Measurements from ENCODE around the gene RPS15A.
"Not testable (repeated sequence)": the region's sequence is repeated elsewhere in the genome, so short reads cannot be mapped to it uniquely, and the experiment has no call there.

RPS15A gene

DNA sequence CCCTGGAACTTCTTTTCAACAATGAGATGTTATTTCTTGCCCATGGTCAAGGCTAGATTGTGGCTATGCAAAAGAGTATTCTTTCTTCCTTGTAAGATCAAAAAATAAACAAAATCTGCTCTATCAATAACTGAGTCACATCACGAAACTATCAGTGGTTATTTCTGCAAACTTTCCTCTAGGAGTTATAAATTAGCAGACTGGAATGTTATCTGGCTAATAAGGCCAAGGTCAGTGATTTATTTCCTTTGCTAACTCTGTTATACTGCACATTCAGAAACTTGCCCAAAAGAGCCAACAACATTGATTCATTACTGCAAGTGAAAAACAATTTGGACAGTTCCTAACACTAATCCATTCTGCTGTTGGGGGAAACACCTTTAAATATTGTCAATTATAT, 6.2 kb upstream of the RPS15A start:
- no peak for DNase-seq

DNA sequence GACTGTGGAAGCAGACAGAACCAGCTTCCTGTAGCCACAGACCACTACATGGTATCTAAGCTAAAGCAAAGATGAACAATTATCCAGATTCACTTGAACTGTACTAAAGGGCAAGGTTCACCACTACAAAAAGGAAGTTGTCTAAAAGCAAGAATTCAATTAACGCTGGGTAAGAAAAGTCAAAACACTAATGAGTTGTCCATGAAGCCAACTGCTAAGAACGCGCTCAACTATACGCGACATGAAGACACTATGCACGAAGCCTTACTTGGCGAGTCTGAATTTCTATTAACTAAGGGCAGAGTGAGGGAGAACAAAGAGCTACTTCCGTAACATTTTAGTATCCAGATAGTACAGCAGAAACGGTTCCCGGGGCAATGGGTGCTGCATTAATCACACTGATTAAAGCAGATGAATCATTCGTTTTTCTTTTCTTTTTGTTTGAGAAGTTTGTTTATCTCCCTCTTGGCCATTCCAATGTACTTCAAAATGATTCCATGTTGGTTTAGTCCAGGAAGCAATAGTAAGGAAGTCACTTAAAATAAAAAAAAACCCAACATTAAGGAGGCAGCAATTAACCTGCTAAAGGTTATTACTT, 2.8 kb upstream of the RPS15A start:
- no peak for DNase-seq

DNA sequence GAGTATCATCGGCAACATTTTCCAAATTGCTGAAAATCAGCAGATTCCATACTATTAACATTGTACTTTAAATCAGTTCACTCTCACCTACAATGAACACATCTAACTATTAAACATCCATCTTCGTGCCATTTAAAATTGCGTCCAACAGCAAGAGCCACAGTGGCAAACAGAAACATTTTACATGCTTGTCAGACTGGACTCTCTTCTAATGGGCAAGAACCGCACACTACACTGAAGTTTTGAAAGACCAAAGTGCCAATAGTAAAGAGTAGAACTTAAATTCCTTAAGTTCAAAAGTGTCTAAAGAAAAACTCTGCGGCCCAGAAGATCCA, 652 bp downstream of the RPS15A start:
- DNase-seq: no peak

DNA sequence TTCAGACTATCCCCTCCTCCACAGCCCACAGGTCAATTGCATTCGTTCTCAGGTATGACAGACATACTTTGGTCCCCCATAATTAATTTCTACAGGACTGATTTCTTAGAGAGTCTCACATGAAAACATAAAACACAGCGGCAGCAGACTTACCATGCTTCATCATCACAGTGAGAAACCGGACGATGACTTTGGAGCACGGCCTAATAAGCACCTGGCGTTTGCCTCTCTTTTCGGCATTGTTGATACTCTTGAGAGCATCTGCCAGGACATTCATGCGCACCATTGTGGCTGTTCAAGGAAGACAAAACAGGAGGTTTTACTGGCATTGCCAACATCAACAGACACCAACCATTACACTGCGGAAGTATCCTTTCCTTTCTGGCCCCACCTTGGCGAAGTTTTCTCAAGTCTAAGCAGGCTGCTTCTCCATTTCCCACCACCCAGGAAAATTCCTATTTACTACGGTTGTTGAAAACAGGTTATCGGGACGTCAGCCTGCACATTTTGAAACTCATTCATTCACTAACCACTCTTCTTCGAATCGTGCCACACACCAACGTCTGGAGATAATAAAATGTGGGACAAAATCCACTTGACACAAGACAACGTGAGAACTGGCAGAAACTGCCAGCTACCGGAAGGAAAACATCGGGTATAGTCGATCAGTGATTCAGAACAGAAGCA, 1.2 kb downstream of the RPS15A start:
- no peak for DNase-seq

DNA sequence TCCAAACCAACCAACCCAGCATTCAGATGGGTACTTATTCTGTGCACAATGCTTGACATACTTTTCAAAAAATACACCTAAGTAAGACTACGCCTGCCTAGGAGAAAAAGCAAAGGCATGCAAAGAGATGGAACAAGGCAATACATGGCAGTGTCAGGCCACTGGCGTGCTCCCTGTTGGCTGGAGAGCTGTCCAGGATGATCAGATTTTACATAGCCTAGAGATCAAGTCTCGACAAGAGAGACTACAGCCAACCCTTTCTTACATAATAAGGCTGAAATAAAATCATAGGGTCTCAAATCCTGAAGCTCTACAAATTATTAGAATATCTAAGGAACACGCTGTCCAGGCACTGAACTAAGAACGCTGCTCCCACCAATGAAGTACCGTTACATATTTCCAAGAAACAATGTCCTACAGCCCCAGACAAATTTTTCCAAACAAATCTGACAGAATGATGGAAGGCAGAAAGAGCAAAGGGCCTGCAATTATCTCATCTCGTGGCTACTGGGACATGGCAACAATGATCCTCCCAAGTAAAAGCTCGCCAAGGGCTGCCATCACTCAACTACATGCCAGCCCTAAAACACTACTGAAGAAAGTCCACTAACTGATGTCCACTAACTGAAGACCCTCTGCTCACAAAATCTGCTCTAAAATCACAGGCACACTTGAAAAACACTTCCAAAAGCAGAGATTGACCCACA, 5.1 kb downstream of the RPS15A start:
- no peak for DNase-seq

DNA sequence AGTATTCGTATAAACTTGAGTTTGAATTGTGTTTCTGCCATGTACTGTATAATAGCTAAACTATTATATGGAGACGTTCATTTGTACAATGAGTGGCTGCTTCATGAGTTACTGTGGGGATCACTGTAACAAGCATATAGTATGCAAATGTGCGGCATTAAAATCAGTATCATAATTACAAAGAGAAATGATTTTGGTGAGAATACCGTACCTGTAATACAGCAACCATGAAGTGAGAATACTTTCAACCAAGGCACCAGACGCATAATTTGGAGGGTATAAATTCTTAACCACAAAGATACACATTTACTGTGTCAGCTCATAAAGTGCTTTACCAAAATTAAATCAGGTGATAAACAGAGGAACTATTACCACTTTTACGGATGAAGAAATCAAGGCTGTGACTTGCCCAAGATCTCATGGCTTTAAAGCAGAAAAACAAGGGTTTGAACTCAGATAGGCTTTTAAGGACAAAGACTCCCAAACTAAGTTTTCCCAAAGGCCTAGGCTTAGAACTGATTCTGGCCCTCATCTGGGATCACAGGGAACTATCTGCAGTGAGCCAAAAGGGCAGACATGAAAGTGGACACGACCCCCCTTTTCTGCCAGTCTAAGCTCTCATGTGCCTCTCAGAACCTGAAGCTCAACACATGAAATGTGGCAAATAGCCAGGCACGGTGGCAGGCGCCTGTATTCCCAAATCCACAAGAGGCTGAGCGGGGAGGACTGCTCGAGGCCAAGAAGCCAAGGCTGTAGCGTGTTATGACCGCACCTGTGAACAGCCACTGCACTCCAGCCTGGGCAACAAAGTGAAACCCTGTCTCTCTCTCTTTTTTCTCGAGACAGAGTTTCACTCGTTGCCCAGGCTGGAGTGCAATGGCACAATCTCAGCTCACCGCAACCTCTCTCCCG, 6.4 kb downstream of the RPS15A start:
- DNase-seq: peak; percentile 6

GRCh38 chr16:18782697-18783429, 7.3 kb downstream of the RPS15A start:
- peak; percentile 4 for DNase-seq

- not testable (repeated sequence) for DNase-seq
Observed at GRCh38 chr16:18781232-18781631, 8.9 kb downstream of the RPS15A start.

DNA sequence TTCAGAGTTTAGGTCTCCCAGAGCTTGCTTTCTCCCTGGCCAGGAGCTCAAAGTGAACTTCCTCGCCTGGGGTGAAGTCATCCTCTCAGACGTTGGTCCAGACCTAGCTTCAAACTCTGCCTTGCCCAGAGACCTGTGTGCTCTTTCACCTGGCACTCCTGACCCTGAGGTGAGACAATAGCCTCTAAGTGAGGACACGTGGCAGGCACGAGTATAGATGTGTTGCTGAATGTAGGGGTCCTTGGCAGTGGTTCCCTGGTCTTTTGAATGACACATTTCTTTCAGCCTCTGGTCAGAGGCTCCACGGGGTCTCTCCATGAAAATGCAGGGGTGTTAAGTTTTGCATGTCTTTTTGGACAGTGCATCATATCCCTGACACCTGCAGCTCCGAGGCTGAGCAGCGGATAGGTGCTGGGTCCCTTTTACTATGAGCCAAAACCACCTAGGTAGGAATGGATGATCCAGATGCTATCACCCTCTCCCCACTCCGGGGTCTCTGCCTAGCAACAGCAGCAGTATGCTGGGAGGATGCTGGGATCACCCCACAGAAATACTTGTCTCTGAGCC, 9.6 kb downstream of the RPS15A start:
- peak; percentile 1 for DNase-seq

GRCh38 chr16:18777664-18778063, 12.5 kb downstream of the RPS15A start:
- DNase-seq: not testable (repeated sequence)

DNA sequence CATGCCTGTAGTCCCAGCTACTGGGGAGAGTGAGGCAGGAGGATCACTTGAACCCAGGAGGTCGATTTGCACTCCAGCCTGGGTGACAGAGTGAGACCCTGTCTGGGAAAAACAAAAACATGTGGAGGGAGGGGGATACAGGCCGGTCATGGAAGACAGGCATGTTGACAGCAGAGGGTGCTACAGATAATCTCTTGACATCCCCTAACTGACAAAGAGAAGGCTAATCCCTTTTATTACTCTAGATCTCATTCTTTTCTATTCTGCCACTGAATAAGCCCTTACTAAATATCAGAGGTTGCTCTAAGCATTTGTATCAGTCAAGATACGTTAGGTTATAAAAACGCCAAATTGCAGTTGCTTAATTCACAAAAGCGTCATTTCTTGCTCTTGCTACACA, 13.8 kb downstream of the RPS15A start:
- DNase-seq: peak; percentile 1

DNA sequence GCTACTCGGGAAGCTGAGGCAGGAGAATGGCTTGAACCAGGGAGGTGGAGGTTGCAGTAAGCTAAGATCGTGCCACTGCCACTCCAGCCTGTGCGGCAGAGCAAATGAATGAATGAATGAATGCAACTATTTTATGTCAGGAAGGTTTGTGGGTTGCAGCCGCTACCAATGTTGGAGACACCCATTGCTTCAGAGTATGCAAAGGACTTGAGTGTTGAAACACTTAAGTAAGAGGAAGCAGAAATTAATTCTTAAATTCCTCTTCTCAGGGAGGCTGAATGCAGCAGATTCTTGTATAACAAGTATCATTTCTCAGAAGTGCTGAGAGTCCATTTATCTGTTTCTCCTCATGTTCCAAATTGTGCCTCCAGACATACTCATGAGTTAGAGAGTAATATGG, 15.5 kb downstream of the RPS15A start:
- peak; percentile 1 for DNase-seq

- not testable (repeated sequence) for DNase-seq
Observed at GRCh38 chr16:18772171-18772570, 18.0 kb downstream of the RPS15A start.

DNA sequence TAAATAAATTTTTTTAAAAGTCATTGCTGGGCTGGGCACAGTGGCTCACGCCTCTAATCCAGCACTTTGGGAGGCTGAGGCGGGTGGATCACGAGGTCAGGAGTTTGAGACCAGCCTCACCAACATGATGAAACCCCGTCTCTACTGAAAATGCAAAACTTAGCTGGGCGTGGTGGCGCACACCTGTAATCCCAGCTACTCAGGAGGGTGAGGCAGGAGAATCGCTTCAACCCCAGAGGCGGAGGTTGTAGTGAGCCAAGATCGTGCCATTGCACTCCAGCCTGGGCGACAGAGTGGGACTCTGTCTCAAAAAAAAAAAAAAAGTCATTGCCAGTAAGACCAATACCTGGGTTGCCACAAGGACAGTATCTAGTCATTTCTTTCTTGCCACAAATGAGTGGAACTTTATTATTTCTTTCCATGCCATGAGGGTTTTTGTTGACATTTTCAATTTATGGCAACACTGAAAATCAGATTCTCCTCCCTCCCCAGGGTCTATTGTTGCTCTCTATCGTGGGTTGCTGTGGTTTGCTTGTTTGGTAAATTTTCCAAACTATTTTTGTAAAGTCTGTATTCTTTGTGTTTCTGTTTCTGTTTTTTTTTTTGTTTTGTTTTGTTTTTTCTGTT, 19.7 kb downstream of the RPS15A start:
- not testable (repeated sequence) for DNase-seq

GRCh38 chr16:18767217-18767616, 22.9 kb downstream of the RPS15A start:
- DNase-seq: peak; percentile 7

DNA sequence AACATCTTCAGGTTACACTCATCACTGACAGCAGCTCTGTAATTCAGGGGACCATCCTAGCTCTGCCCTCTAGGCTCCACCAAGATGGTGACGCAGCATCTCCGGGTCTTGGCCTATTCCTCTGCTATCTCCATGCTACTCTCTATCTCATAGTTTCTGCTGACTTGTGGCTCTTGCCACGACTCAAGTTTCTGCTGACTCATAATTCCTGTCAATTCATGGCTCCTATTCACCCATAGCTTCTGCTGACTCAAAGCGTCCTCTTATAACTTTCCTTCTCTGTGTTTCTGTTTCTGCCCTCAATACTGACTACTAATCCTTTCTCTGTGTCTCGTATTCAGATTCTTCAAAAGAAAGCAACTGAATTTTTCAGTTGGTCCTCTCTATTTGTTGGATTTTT, 27.4 kb downstream of the RPS15A start:
- DNase-seq: not testable (repeated sequence)

DNA sequence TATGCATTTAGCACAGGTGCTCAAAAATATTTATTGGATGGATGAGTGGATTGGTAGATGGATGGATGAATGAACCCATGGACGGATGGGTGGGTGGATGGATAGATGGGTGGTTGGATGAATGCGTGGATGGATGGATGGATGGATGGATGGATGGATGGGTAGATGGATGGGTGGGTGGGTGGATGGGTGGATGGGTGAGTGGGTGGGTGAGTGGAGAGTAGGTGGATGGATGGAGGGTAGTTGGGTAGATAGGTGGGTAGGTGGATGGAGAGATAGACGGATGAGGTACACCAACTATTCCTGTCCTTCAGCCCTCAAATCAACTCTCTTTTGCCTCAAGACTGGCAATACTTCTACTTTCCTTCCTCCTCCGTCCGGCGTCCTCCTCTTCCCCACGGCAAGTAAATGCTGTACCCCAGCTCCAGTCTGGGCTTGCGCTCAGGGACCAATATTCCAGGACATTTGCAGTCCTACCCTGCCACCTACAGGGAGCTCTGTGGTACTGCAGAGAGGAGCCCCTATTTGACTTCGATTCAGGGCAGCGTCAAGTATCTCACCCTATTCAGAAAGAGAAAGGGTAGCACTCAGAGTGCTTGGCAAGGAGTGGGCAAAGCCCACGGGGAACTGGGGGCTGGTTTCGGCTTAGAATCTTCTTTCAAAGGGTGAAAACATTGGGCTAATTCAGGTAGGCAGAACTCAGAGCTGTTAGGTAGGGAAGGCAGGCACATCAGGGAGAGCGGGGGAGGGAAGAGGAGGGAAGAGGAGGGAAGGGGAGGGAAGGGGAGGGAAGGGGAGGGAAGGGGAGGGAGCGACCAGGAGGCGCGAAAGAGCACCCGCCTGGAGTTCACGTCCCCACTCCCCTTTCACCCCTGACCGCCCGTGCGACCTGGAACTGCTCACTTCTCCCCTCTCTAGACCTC, 30.3 kb downstream of the RPS15A start:
- DNase-seq: peak; percentile 19

GRCh38 chr16:18757960-18758660, 32.0 kb downstream of the RPS15A start:
- DNase-seq: not testable (repeated sequence)

GRCh38 chr16:18756639-18757038, 33.5 kb downstream of the RPS15A start:
- DNase-seq: not testable (repeated sequence)

DNA sequence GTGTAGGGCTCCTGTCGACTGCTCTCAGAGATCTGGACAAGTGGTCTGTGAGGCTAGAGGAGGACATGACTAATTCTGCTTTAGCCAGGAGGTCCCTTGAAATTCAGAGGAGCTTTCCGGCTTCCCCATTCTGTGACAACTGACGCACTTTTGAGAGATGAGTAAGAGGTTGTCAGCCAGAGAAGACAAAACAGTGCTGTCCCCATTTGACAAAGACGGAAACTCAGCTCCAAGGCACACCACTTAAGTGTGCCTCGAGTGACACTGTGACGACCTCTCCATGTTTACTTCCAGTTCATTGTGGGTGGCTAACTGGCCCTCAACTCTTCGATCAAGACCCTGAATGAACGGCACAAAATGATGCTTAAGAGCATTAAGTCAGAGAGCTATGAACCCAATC, 47.3 kb downstream of the RPS15A start:
- DNase-seq: not testable (repeated sequence)
